GM18526 (cell line): Measurements from ENCODE around the gene DNLZ.

Source experiments
- POLR2A ChIP-seq: IDR thresholded peaks from 3 replicates; pipeline ENCODE4 v1.6.1; 2011; ENCODE audit not compliant: insufficient read length; ENCODE audit errors: extremely low read depth

The DNLZ gene

DNA sequence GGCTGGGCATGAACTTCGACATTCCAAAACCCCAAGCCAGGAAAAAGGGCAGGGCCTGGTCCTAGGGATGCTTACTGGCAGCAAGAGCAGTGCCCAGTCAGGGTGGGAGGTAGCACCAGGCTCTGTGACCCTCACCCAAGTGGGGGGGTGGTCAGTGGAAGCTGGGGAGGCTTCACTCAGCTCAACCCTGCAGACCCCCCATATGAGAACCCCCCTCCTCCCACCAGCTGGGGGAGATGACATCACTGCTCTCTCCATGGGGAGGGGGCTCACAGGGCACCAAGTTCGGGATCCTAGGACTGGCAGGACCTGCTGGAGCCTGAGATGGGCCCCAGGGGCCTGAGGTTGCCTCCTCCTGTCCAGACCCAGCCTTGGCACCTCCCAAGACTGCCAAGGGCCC, 4.7 kb downstream of the DNLZ start:
- no peak for TF ChIP-seq POLR2A

DNA sequence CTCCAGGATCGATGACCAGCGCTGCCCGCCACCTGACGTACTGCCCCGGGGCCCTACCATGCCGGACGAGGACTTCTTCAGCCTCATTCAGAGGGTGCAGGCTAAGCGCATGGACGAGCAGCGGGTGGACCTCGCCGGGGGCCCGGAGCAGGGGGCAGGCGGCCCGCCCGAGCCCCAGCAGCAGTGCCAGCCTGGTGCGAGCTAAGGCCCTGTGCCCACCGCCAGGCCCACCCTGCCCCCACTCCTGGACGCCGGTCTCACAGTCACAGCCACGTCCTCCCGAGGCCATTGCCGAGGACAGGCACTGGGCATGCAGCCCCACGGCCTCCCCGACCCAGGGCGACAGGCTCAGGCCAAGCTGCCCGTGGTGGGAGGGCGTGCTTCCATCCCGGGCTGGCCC, 5.5 kb downstream of the DNLZ start:
- TF ChIP-seq POLR2A, result no peak

DNA sequence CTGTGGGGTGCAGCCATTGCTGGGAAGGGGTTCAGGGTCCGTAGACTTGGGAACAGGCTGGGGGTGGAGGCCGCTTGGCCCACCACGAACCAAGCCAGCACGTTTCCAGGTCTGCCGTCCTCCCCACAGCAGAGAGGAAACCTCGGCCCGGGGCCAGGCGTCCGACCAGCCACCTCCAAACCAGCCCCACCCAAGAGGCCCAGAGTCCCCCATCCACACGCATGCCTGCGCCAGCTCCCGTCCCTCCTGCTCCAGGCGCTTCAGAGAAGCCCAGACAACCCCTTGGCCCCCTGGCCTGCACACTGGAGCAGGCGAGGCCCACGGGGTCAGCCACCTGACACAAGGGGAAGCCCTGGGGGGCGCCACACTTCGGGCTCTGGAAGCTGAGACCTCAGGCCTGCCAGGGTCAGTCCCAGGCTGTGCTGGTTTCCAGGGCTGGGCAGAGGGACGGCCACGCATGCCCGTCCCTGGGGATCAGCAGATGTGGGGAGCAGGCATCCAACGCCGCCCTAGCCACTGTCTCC, 6.3 kb downstream of the DNLZ start:
- no peak for TF ChIP-seq POLR2A

DNA sequence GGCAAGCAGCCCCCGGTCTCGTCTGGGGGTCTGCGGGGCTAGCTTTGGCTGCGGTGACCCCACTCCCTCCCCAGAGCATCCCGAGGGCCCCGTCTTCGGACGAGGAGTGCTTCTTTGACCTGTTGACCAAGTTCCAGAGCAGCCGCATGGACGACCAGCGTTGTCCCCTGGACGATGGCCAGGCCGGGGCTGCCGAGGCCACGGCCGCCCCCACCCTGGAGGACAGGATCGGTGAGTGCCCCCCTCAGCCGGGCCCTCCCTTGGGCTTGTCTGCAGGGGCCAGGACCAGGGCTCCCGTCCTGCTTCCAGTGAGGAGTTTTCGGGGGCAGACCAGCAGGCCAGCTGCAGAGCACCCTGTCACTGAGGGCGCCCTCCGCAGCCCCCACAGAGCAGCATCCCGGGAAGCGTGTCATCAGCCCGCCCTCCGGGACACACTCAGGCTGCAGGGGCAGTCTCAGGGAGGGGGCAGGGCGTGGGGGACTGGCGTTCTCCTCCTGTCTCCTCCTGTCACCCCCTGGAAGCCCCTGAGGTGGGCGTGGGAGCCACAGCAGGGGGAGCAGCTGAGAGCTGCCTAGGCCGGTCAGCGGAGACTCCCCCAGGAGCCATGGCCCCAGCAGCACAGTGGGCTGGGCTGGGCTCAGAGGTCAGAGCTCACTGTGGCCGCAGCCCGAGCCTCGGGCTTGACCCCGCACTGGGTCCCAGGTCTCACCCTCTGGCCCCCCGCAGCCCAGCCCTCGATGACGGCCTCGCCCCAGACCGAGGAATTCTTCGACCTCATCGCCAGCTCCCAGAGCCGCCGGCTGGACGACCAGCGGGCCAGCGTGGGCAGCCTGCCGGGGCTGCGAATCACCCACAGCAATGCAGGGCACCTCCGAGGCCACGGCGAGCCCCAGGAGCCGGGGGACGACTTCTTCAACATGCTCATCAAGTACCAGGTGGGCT, 7.7 kb downstream of the DNLZ start:
- no peak for TF ChIP-seq POLR2A

GRCh38 chr9:136354592-136355085, 8.9 kb downstream of the DNLZ start:
- TF ChIP-seq POLR2A, result no peak

- TF ChIP-seq POLR2A, result no peak
Measured at GRCh38 chr9:136353757-136354488, 9.6 kb downstream of the DNLZ start.

DNA sequence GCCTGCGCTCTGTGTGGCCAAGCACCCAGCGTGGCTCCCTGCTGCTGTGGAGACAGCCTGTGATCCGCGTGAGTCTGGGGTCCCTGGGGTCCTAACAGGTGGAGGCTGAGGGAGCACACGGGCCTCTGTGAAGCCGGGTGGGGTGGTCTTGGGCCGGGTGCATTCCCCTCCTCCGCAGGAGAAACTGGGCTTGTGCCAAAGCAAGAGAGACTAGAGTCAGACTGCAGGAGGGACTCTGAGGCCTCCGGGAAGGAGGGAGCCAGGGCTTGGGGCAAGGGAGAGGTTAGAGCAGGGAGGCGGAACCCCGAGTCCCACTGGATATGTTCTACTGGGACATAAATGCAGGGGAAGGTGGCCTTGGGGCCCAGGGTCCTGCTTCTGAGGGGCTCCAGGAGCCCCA, 10.5 kb downstream of the DNLZ start:
- no peak for TF ChIP-seq POLR2A

DNA sequence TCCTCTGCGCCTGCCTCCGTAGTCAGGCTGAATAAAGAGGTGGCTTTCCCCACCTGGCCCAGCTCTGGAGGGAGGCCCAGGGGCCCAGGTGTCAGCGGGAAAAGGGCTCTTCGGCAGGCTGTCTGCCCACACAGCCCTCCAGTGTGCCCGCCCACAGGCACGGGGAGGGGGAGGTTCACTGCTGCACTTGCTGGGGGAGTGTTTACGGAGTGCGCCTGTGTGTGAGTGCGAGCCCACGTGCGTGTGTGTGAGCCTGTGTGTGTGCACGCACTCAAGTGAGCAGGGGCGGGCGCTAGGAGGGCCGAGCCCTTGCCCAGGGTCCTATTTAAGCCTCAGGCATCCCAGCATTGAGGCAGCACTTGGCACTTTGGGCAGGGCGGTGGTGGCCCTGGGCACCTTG, 10.9 kb downstream of the DNLZ start:
- no peak for TF ChIP-seq POLR2A

- no peak for TF ChIP-seq POLR2A
Measured at GRCh38 chr9:136351252-136351800, 12.2 kb downstream of the DNLZ start.

DNA sequence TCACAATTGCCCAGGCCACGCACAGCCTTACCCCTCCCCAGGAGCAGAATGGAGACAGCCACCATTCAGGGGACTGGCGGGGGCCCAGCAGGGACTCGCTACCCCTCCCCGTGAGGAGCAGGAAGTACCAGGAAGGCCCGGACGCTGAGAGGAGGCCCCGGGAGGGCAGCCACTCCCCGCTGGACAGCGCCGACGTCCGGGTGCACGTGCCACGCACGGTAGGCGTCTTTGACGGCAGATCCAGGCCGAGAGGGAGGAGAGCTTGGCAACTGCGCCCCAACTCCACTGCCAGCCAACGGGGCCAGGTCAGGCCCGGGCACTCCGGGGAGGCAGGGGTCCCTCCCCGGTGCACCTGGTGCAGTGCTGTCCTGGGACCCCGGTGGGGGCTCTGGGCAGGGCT, 14.0 kb downstream of the DNLZ start:
- no peak for TF ChIP-seq POLR2A

DNA sequence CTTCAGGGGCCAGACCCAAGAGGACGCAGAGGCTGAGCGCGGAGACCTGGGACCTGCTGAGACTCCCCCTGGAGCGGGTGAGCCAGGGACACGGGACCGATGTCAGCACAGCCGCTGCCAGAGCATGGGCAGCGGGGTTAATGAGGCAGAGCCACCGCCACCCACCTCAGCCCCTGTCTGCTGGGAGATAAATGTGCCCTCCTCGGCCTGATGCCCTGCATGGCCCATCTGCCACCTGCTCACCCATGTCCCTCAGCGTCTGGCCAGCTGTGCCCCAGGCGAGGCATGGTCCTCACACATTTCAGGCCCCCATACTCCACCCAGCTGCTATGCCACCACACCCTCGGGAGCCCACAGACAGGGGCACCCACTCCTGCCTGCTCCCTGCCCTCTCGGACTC, 14.9 kb downstream of the DNLZ start:
- no peak for TF ChIP-seq POLR2A

DNA sequence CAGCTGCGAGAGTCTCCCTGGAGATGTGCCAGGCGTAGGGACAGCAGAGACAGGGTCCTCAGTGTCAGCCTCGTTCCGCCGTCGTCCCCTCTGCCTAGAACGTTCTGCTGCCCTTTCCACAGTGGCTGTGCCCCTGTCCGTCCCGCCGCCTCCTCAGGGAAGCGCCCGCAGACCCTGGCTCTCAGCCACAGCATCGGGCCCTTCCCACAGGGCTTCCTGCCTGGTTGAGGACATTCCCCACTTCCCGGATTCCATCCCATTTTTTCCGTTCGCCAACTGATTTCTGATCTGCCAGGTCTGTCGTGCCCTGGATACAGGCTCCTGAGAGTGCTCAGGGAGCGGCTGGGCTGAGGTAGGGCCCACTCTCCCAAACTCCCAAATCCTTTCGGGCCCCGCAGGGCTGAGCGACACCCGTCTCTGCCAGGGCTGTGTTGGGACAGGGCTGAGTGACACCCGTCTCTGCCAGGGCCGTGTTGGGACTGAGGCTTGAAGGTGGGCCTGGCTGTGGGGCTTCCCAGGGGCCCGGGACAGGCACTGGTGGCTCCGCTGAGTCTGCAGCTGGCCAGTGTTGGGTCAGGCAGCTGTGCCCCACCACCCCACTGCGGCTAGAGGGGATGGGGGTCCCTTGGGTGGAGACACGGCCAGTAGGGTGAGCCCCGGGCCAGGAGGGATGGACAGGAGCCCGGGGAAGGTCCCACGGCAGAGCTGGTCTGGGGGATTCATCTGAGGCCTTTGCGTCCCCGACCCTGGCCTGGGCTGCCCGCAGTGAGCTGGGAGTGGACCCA, 15.9 kb downstream of the DNLZ start:
- TF ChIP-seq POLR2A, result no peak

- no peak for TF ChIP-seq POLR2A
Measured at GRCh38 chr9:136346927-136347465, 16.5 kb downstream of the DNLZ start.

DNA sequence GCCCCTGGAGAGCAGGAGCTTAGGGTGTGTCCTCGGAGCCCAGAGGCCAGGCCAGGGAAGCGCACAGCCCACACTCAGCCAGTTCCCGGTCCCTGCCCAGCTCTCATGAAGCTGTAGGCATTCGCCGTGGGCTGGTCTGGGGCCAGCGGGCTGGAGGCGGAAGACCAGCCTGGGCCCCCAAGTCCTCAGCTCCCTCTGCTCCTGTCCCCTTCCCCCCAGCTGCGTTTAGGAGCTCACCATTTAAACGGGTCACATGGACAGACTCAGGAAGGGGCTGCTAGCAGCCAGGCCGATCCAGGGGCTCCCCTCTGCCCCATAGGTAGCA, 17.4 kb downstream of the DNLZ start:
- TF ChIP-seq POLR2A, result no peak

- no peak for TF ChIP-seq POLR2A
Measured at GRCh38 chr9:136345281-136346156, 18.0 kb downstream of the DNLZ start.
